Heart left ventricle (tissue), 16 donors: ENCODE data around the gene PIGL. TPM values are rescaled to one million over a fixed set of nuclear protein-coding genes. Genes with fewer than 3 reads are reported as not detected.

Source experiments
- ATAC-seq, 4 donors: fragments of 200-7000 bp; cut with Tn5 transposase; one replicate each; pipeline ENCODE4 v1.9.1; 2020 to 2022; ENCODE audit warnings: moderate library complexity in 4 of 4, mild to moderate bottlenecking in 3 of 4, moderate number of reproducible peaks in 1 of 4
- DNase-seq, 5 donors: peaks; one replicate each; pipeline ENCODE4 v3.0.0-alpha.2; 2020
- H3K27ac ChIP-seq, 12 donors: fragments of 200-600 bp; sonication (generic) in 4 of 12; one replicate each; pipeline versions ENCODE4 v1.5.0 to v1.8.0; 2016 to 2022; ENCODE audit warnings: mild to moderate bottlenecking in 2 of 12
- H3K27me3 ChIP-seq, 9 donors: fragments of 200-600 bp; sonication (generic) in 2 of 9; one replicate each; pipeline versions ENCODE4 v1.5.1 to v1.8.0; 2016 to 2022; ENCODE audit warnings: mild to moderate bottlenecking in 3 of 9
- H3K36me3 ChIP-seq, 9 donors: fragments of 200-600 bp; sonication (generic) in 2 of 9; one replicate each; pipeline versions ENCODE4 v1.5.0 to v1.8.0; 2018 to 2022; ENCODE audit warnings: mild to moderate bottlenecking in 2 of 9
- H3K4me1 ChIP-seq, 12 donors: fragments of 200-600 bp; sonication (generic) in 4 of 12; one replicate each; pipeline versions ENCODE4 v1.5.0 to v1.8.0; 2016 to 2022; ENCODE audit warnings: mild to moderate bottlenecking in 3 of 12
- H3K4me3 ChIP-seq, 12 donors: fragments of 200-600 bp; sonication (generic) in 4 of 12; one replicate each; pipeline versions ENCODE4 v1.5.0 to v1.8.0; 2017 to 2022; ENCODE audit warnings: mild to moderate bottlenecking in 9 of 12, moderate library complexity in 4 of 12
- H3K9me3 ChIP-seq, 12 donors: fragments of 200-600 bp; sonication (generic) in 4 of 12; one replicate each; pipeline versions ENCODE4 v1.5.0 to v1.8.0; 2016 to 2022; ENCODE audit warnings: mild to moderate bottlenecking in 1 of 12
- POLR2A ChIP-seq, 2 donors: fragments of 450-650 bp; IDR thresholded peaks; one replicate each; pipeline ENCODE4 v1.6.1; 2017; ENCODE audit warnings: antibody characterized with exemption in 2 of 2, mild to moderate bottlenecking in 2 of 2, moderate library complexity in 2 of 2
- WGBS, 4 donors: extraction: QIAGEN DNeasy Blood & Tissue Kit in 2 of 4; methylation state at CpG; one replicate each; pipeline versions ENCODE4 v1.1.5 to v1.1.7; 2013 to 2018; 5-methylcytosine and 5-hydroxymethylcytosine counted together
- intact Hi-C, 10 donors: fragments of 100-400 bp; cut with DNase I; formaldehyde crosslinking; loops; one replicate each; pipeline versions ENCODE4 v1.11.1 to v1.14.2; 2022
- polyA plus RNA-seq, 2 donors: library from polyadenylated mRNA; stranded (reverse); fragments of 200-250 nt; gene quantifications; one replicate each; pipeline ENCODE4 v1.2.3, GENCODE V29; 2013
- total RNA-seq, 9 donors: library from RNA; depleted of rRNA in 2 of 9; stranded (reverse); fragments of >200 nt in 2 of 9; fragmentation: NEBNext Ultra II Directional in 3 of 9; extraction: Animal tissue kit (Norgen Biotek cat#: 25700) in 3 of 9; gene quantifications; one replicate each; pipeline versions ENCODE4 v1.1.0 to v1.2.4, GENCODE V29; 2016 to 2023
- TF ChIP-seq, protein P1 (sequence below), 12 donors: fragments of 200-600 bp; sonication (generic) in 4 of 12; IDR thresholded peaks; one replicate each; pipeline versions ENCODE4 v1.5.0 to v1.8.0; 2018 to 2022; ENCODE audit warnings: antibody characterized with exemption in 12 of 12, mild to moderate bottlenecking in 5 of 12
- donor health status: ischemic (EF 13 %, LVEDD 7.1; RV severe dilation, severe dysfunction).
- donor health status: healthy with polysubstance abuse.
- donor health status: DM: no; HTN: yes; CAD: no.
- donor health status: DM: no; HTN: no; CAD: no.
- donor health status: ischemic (EF 25% LVEDD 6.9; RV normal size, moderate dysfunction).
- donor health status: ischemic (EF 25% LVEDD 5.7; RV mildly dilated, moderate dysfunction).
- donor health status: healthy.
- donor health status: DM: yes; HTN: yes; CAD: no.
- donor health status: ischemic (EF 35%, LVEDD 5.7; RV mildly dilated, moderate dysfunction).
- donor health status: nonischemic (EF 11% LVEDD 7.7; RV severe dilation, severe dysfunction).
- donor health status: DM: yes; HTN: yes; CAD: no.
- donor health status: PGD.
- donor health status: ischemic (EF 29% LVEDD 5.4; RV normal size, mild dysfunction).
- donor health status: nonischemic (EF 23%, LVEDD 6.1; RV moderate dilation, normal function).

Gene PIGL
- total and polyA plus RNA-seq, 11 donors = 4.5 to 20.2 (median 10.2) TPM

DNA sequence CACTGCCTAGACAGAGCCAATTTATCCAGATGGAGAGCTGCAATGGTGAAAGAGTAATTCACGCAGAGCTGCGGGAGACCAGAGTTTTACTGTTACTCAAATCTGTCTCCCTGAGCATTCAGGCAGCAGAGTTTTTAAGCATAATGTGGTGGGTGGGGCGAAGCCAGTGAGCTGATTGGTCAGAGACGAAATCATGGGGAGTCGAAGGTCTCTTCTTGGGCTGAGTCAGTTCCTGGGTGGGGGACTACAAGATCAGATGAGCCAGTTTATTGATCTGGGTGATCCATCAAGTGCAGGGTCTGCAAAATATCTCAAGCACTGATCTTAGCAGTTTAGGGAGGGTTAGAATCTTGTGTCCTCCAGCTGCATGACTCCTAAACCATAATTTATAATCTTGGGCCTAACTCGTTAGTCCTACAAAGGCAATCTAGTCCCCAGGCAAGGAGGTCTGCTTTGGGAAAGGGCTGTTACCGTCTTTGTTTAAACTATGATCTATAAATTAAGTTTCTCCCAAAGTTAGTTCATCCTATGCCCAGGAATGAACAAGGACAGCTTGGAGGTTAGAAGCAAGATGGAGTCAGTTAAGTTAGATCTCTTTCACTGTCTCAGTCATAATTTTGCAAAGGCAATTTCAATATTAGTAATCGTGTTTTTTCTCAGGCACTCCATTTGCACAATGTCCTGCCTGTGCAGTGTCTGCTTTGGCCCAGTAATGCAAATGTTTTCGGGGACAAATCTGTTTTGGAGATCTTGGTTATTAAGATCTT lies 27.0 kb downstream of the PIGL start:
- intact Hi-C loops = no loop called here
- no peaks in the 10 kb centered on the region for H3K27me3 ChIP-seq
- 86 to 94% (median 92%) methylated on average over 9 of the region's 9 CpGs for WGBS, 4 donors
- no peaks in the 10 kb centered on the region for H3K9me3 ChIP-seq
- DNase-seq = no peak
- no peaks in the 10 kb centered on the region for H3K36me3 ChIP-seq
- ATAC-seq = no peak
- no peak overlapping the region for H3K27ac ChIP-seq
- no peak overlapping the region for H3K4me3 ChIP-seq
- TF ChIP-seq, protein P1, sequence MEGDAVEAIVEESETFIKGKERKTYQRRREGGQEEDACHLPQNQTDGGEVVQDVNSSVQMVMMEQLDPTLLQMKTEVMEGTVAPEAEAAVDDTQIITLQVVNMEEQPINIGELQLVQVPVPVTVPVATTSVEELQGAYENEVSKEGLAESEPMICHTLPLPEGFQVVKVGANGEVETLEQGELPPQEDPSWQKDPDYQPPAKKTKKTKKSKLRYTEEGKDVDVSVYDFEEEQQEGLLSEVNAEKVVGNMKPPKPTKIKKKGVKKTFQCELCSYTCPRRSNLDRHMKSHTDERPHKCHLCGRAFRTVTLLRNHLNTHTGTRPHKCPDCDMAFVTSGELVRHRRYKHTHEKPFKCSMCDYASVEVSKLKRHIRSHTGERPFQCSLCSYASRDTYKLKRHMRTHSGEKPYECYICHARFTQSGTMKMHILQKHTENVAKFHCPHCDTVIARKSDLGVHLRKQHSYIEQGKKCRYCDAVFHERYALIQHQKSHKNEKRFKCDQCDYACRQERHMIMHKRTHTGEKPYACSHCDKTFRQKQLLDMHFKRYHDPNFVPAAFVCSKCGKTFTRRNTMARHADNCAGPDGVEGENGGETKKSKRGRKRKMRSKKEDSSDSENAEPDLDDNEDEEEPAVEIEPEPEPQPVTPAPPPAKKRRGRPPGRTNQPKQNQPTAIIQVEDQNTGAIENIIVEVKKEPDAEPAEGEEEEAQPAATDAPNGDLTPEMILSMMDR (IDR thresholded peaks at IDR 0.05) = no peak
- no peak for TF ChIP-seq POLR2A (IDR thresholded peaks at IDR 0.05)
- H3K4me1 ChIP-seq = no peaks in the 10 kb centered on the region

DNA sequence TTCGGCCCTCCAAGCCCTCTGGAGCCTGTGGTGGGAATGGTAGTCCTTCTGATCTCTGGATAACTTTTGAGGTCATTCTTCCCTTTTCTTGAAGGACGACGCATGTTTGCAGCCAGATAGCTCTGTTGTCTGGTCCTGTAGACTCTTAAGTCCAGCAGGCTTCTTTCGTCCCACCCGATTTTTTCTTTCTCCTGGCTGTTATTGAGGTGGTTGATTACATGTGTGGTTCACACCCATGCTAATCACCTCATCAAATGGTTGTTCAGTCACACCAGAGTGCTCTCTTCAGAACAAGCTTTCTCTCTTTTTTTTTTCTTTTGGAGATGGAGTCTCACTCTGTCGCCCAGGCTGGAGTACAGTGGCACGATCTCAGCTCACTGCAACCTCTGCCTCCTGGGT lies 30.6 kb downstream of the PIGL start:
- Histone ChIP-seq H3K4me1 (peaks cover 0 to 3% (median 0%) of the 10 kb centered on the region in 12 donors), H3K4me3 (no peak overlapping the region), H3K9me3 (no peaks in the 10 kb centered on the region), H3K27me3 (no peaks in the 10 kb centered on the region), H3K36me3 (no peaks in the 10 kb centered on the region), H3K27ac (no peak overlapping the region)
- TF ChIP-seq, protein P1 (IDR thresholded peaks at IDR 0.05) = no peak
- TF ChIP-seq POLR2A (IDR thresholded peaks at IDR 0.05) = no peak
- WGBS, 4 donors = 82 to 99% (median 96%) methylated on average over 7 of the region's 7 CpGs
- no peak for DNase-seq
- intact Hi-C loops = no loop called here
- no peak for ATAC-seq

DNA sequence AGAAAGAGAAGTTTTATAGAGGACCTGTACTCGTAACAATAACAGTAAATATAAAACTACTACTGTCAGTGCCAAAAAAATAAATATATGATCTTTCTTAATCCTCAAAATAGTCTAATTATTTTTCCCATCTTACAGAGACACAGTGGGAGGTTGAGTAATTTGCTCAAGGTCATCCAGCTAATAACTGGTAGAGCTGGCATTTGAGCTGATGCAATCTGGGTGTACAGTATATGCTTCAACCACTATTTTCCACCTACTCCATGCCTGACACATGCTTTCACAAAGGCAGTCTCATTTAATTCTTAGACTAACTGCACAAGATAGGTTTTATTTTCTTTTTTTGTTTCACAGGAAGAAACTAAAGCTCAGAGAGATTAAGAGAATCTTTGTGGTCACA lies 33.6 kb downstream of the PIGL start:
- WGBS, 4 donors = 90 to 96% (median 96%) methylated on average over 1 of the region's 1 CpG
- no peaks in the 10 kb centered on the region for H3K36me3 ChIP-seq
- no peak for TF ChIP-seq POLR2A (IDR thresholded peaks at IDR 0.05)
- TF ChIP-seq, protein P1 (IDR thresholded peaks at IDR 0.05) = no peak
- no peaks in the 10 kb centered on the region for H3K9me3 ChIP-seq
- DNase-seq = no peak
- peaks cover 0 to 11% (median 8%) of the 10 kb centered on the region in 12 donors for H3K4me1 ChIP-seq
- no peak overlapping the region for H3K4me3 ChIP-seq
- intact Hi-C loops = no loop called here
- H3K27me3 ChIP-seq = no peaks in the 10 kb centered on the region
- ATAC-seq = peak in 1 of 4 donors; percentile 61
- H3K27ac ChIP-seq = no peak overlapping the region

DNA sequence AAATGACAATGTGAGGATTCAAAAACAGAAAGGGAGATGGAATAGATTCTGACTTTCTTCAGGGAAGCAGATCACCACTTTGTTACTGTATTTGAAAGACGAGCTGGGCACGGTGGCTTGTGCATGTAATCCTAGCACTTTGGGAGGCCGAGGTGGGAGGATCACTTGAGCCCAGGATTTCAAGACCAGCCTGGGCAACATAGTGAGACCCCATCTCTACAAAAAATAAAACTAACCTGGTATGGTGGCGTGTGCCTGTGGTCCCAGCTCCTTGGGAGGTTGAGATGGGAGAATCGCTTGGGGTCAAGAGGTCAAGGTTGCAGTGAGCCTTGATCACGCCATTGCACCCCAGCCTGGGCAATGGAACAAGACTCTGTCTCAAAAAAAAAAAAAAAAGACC lies 34.0 kb downstream of the PIGL start:
- intact Hi-C loops = no loop called here

More for the DNA sequence above, 34.0 kb downstream of the PIGL start:
- DNase-seq (no peak), ATAC-seq (no peak)
- no peaks in the 10 kb centered on the region for H3K36me3 ChIP-seq
- H3K4me1 ChIP-seq = peaks cover 0 to 15% (median 12%) of the 10 kb centered on the region in 12 donors
- no peaks in the 10 kb centered on the region for H3K9me3 ChIP-seq
- H3K27me3 ChIP-seq = no peaks in the 10 kb centered on the region
- H3K27ac ChIP-seq = no peak overlapping the region
- TF ChIP-seq, protein P1 (IDR thresholded peaks at IDR 0.05) = no peak
- no peak for TF ChIP-seq POLR2A (IDR thresholded peaks at IDR 0.05)
- H3K4me3 ChIP-seq = no peak overlapping the region
- 97 to 99% (median 98%) methylated on average over 6 of the region's 6 CpGs for WGBS, 4 donors
